Tibial nerve (tissue), 4 donors: ENCODE data around the gene KIAA1614. TPM values are rescaled to one million over a fixed set of nuclear protein-coding genes. Genes with fewer than 3 reads are reported as not detected.

ENCODE experiments used
- DNase-seq, 2 donors: peaks; one replicate each; pipeline ENCODE4 v3.0.0-alpha.2; 2019; ENCODE audit warnings: low spot score in 2 of 2
- H3K27ac ChIP-seq, 4 donors: fragments of 200-600 bp; sonication (generic) in 3 of 4; one replicate each; pipeline ENCODE4 v1.5.1; 2017 to 2019; ENCODE audit warnings: mild to moderate bottlenecking in 1 of 4
- H3K27me3 ChIP-seq, 2 donors: fragments of 200-600 bp; sonication (generic) in 1 of 2; one replicate each; pipeline versions ENCODE4 v1.5.1 to v1.6.0; 2017 to 2019
- H3K36me3 ChIP-seq, 3 donors: fragments of 200-600 bp; sonication (generic); one replicate each; pipeline ENCODE4 v1.5.1; 2018 to 2019
- H3K4me1 ChIP-seq, 4 donors: fragments of 200-600 bp; sonication (generic) in 3 of 4; one replicate each; pipeline ENCODE4 v1.5.1; 2017 to 2019
- H3K4me3 ChIP-seq, 4 donors: fragments of 200-600 bp; sonication (generic) in 3 of 4; one replicate each; pipeline ENCODE4 v1.5.1; 2017 to 2019; ENCODE audit warnings: mild to moderate bottlenecking in 1 of 4, moderate library complexity in 1 of 4
- H3K9me3 ChIP-seq, 4 donors: fragments of 200-600 bp; sonication (generic) in 3 of 4; one replicate each; pipeline ENCODE4 v1.5.1; 2017 to 2019
- EP300 ChIP-seq, 2 donors: sonication (generic); formaldehyde crosslinking; IDR thresholded peaks; one replicate each; pipeline ENCODE4 v1.6.1; 2017; ENCODE audit warnings: antibody characterized with exemption in 2 of 2, mild to moderate bottlenecking in 1 of 2
- POLR2A ChIP-seq, 2 donors: fragments of 450-650 bp; IDR thresholded peaks; one replicate each; pipeline ENCODE4 v1.6.1; 2017; ENCODE audit warnings: antibody characterized with exemption in 2 of 2, mild to moderate bottlenecking in 2 of 2, moderate library complexity in 2 of 2
- WGBS, 2 donors: methylation state at CpG; one replicate each; pipeline ENCODE4 v1.1.5; 2018; 5-methylcytosine and 5-hydroxymethylcytosine counted together
- total RNA-seq, 4 donors: library from RNA; depleted of rRNA; stranded (reverse); fragments of >200 nt; gene quantifications; one replicate each; pipeline ENCODE4 v1.1.0, GENCODE V29; 2016
- TF ChIP-seq, protein P1 (sequence below), 5 experiments: fragments of 200-600 bp in 3 of 5; fragments of 450-650 bp in 2 of 5; sonication (generic) in 3 of 5; IDR thresholded peaks; one replicate each; pipeline ENCODE4 v1.5.1; 2016 to 2019; ENCODE audit warnings: antibody characterized with exemption in 5 of 5, mild to moderate bottlenecking in 3 of 5, moderate library complexity in 2 of 5

Gene KIAA1614
- total RNA-seq, 4 donors from 2014 or later = 14.9 to 22.6 (median 19.1) TPM

DNA sequence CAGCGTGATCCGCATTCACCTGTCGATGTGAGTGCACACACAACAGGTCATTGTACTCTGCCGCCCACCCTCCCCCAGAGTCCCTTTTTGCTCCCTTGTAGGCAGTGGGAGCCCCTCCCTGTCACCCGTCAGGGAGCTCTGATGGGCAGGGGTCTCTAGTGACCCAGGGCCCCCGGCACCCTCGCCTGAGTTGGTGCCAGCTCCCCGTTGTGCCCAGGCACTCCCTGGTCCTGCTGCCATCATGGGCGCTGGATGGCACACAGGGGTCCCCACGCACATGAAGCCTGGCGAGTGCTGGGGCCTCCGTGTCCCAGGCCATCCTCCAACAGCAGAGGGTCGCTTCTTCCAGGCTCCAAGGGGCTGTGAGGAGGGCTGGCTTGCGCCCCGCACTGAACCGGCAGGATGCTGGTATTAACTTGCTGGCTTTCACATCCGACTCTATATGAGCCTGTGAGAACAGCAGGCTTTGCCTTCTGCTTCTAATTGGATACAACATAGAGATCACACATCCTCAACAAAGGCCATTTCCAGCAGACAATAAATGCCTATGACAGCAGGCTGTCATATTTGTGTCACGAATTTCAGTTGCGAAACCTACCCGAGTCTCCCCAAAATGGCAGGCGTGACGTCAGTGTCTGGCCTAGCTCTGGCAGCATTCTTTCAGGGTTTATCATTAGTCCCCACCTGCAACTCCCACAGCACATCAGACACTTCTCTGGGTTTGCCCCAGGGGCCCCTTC lies 35.4 kb downstream of the KIAA1614 start:
- DNase-seq = no peak

GRCh38 chr1:180948641-180949615 lies 36.2 kb downstream of the KIAA1614 start:
- no peak for DNase-seq
- Histone ChIP-seq H3K27ac (no peak overlapping the region), H3K4me3 (no peak overlapping the region), H3K27me3 (no peaks in the 10 kb centered on the region), H3K9me3 (no peaks in the 10 kb centered on the region), H3K4me1 (peaks cover 0 to 26% (median 10%) of the 10 kb centered on the region in 4 donors), H3K36me3 (peaks cover 0 to 75% (median 0%) of the 10 kb centered on the region in 3 donors)
- TF ChIP-seq, protein P1, sequence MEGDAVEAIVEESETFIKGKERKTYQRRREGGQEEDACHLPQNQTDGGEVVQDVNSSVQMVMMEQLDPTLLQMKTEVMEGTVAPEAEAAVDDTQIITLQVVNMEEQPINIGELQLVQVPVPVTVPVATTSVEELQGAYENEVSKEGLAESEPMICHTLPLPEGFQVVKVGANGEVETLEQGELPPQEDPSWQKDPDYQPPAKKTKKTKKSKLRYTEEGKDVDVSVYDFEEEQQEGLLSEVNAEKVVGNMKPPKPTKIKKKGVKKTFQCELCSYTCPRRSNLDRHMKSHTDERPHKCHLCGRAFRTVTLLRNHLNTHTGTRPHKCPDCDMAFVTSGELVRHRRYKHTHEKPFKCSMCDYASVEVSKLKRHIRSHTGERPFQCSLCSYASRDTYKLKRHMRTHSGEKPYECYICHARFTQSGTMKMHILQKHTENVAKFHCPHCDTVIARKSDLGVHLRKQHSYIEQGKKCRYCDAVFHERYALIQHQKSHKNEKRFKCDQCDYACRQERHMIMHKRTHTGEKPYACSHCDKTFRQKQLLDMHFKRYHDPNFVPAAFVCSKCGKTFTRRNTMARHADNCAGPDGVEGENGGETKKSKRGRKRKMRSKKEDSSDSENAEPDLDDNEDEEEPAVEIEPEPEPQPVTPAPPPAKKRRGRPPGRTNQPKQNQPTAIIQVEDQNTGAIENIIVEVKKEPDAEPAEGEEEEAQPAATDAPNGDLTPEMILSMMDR (IDR thresholded peaks at IDR 0.05) = no peak
- TF ChIP-seq POLR2A (IDR thresholded peaks at IDR 0.05) (no peak), EP300 (IDR thresholded peaks at IDR 0.05) (no peak)
- WGBS, 2 donors = 70 to 85% methylated on average over 19 to 24 of the region's 26 CpGs

More for the DNA sequence above, 35.4 kb downstream of the KIAA1614 start:
- no peaks in the 10 kb centered on the region for H3K9me3 ChIP-seq
- WGBS, 2 donors = 93 to 95% methylated on average over 18 to 20 of the region's 22 CpGs
- peaks cover 0 to 75% (median 0%) of the 10 kb centered on the region in 3 donors for H3K36me3 ChIP-seq
- no peak overlapping the region for H3K27ac ChIP-seq
- TF ChIP-seq, protein P1 (IDR thresholded peaks at IDR 0.05) = no peak
- no peak for TF ChIP-seq POLR2A (IDR thresholded peaks at IDR 0.05)
- no peak for TF ChIP-seq EP300 (IDR thresholded peaks at IDR 0.05)
- peaks cover 0 to 17% (median 6%) of the 10 kb centered on the region in 4 donors for H3K4me1 ChIP-seq
- H3K27me3 ChIP-seq = no peaks in the 10 kb centered on the region
- no peak overlapping the region for H3K4me3 ChIP-seq

GRCh38 chr1:180949616-180950000 lies 36.9 kb downstream of the KIAA1614 start:
- no peak for DNase-seq
- 94 to 98% methylated on average over 4 of the region's 4 CpGs for WGBS, 2 donors
- H3K9me3 ChIP-seq = no peaks in the 10 kb centered on the region
- peaks cover 0 to 69% (median 0%) of the 10 kb centered on the region in 3 donors for H3K36me3 ChIP-seq
- H3K27ac ChIP-seq = no peak overlapping the region
- no peaks in the 10 kb centered on the region for H3K27me3 ChIP-seq
- H3K4me1 ChIP-seq = peaks cover 0 to 32% (median 13%) of the 10 kb centered on the region in 4 donors
- no peak overlapping the region for H3K4me3 ChIP-seq
- TF ChIP-seq EP300 (IDR thresholded peaks at IDR 0.05) (no peak), POLR2A (IDR thresholded peaks at IDR 0.05) (no peak)
- TF ChIP-seq, protein P1 (IDR thresholded peaks at IDR 0.05) = no peak

- Histone ChIP-seq H3K4me3 (no peak overlapping the region), H3K9me3 (no peaks in the 10 kb centered on the region), H3K27me3 (no peaks in the 10 kb centered on the region), H3K27ac (no peak overlapping the region), H3K4me1 (peaks cover 0 to 39% (median 16%) of the 10 kb centered on the region in 4 donors), H3K36me3 (peaks cover 0 to 62% (median 0%) of the 10 kb centered on the region in 3 donors)
- 90 to 92% methylated on average over 11 to 12 of the region's 12 CpGs for WGBS, 2 donors
- DNase-seq = no peak
- TF ChIP-seq EP300 (IDR thresholded peaks at IDR 0.05) (no peak), POLR2A (IDR thresholded peaks at IDR 0.05) (no peak)
- TF ChIP-seq, protein P1 (IDR thresholded peaks at IDR 0.05) = no peak
Observed at GRCh38 chr1:180950321-180950720, 37.6 kb downstream of the KIAA1614 start.
